GM19324 (cell line): ENCODE measurements around the gene USH2A.
"Not testable (repeated sequence)": the region's sequence is repeated elsewhere in the genome, so short reads cannot be mapped to it uniquely, and the experiment has no call there.

ENCODE experiments used
- ATAC-seq: cut with Tn5 transposase; IDR thresholded peaks from one replicate; pipeline ENCODE4 v1.9.1; 2021; ENCODE audit warnings: mild to moderate bottlenecking, moderate library complexity; ENCODE audit not compliant: unreplicated experiment, low FRiP score

Gene USH2A

DNA sequence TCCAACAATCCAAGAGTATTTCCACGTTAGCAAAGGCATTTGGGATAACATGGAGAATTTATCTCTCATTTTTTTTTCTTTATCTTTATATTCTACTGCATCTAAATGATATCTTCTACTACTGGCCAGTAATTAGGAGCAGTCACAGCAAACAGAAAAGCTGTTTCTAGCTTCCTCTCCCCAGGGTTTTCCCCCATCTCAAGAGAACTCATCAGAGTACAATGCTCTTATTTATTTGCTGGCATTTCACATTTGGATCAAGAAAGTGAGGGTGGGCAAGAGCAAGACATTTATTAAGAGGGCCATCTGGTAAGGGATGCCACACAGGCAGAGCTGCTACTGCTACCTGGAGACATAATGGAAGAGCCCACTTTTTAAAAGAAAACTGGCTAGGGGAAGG is 368.2 kb downstream of the USH2A start:
- ATAC-seq: no peak

- ATAC-seq: no peak
These were observed 368.6 kb downstream of the USH2A start for GRCh38 chr1:216054600-216054999.

GRCh38 chr1:216051071-216051470 is 372.2 kb downstream of the USH2A start:
- no peak for ATAC-seq

GRCh38 chr1:216049741-216050430 is 373.4 kb downstream of the USH2A start:
- ATAC-seq: no peak

DNA sequence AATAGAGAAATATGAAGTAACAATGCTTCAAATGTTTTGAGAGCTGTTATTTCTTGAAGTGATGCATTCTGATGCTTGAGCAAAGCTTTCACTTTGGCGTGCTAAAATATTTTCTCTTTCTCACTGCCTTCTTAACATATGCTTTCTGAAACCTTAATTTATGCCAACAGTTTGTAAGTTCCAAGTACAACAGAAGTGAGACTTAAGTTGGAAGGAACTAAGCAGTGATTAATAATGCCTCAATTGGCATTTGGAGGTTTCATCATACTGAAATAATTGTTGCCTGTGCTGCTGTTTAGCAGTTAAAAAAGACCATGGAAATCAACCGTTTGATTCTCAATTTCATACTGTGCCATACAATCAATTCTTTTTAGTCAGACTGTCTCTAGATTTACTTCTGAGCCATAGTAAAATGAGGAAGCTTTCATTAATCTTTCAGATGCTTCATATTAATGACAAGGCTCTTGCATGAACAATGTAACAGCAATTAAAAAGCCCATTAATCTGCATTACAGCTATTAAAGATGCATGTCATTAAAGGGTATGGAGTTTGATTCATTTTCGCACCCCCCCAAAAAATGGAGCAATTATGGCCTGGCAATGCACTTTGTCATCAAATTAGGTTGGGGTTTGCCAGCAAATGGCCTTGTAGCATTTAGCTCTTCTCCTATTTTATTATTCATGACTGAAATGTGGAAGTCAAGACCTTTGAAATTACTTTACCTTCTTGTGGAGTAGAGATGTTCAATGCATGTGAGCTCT is 375.3 kb downstream of the USH2A start:
- ATAC-seq: no peak

DNA sequence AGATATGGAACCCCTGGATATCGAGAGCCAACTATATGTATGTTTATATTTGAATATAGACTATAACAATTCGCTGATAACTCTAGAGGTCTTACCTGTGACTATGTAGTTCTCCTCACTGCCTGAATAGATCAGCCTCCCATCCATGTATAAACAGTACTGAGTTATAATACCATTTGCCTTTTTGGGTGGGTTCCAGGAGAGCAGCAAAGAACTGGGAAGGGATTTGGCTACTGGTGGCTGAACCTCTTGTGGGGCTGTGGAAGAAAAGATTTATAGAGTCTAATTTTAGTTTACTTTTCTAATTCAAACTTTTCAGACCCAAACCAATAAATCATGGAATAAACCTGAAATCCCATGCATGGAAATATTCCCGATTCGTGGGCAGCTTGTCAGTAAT is 376.9 kb downstream of the USH2A start:
- no peak for ATAC-seq

GRCh38 chr1:216045400-216045799 is 377.8 kb downstream of the USH2A start:
- ATAC-seq: no peak

DNA sequence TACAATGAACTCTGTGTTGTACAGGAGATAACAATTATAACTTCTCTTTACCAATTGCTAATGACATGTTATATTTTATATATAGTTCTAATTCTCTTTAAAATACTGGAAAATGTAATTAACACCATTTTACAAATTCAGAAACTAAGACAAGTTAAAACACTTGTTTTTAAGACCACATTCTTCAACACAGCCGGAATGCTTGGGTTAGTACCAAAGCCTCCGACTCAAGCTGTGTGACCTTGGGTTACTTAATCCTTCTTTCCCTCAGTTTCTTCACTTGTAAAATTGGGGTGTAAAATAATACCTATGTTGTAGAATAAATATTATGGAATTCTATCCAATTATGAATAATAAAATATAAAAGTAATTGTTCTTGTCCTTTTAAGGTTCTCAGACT is 378.7 kb downstream of the USH2A start:
- no peak for ATAC-seq

DNA sequence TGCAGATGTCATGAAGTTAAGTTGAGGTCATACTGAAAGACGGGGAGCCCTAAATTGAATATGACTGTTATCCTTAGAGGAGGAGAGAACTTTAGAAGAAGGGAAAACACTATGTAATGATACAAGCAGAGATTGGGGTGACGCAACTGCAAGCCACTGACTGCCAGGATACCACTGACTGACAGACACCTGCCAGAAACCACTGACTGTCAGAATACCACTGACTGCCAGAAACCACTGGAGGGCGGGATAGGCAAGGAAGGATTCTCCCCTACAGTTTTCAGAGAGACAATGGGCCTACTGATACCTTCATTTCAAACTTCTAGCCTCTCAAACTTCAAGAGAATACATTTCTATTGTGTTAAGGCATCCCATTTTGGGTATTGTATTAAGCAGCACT is 388.7 kb downstream of the USH2A start:
- no peak for ATAC-seq

DNA sequence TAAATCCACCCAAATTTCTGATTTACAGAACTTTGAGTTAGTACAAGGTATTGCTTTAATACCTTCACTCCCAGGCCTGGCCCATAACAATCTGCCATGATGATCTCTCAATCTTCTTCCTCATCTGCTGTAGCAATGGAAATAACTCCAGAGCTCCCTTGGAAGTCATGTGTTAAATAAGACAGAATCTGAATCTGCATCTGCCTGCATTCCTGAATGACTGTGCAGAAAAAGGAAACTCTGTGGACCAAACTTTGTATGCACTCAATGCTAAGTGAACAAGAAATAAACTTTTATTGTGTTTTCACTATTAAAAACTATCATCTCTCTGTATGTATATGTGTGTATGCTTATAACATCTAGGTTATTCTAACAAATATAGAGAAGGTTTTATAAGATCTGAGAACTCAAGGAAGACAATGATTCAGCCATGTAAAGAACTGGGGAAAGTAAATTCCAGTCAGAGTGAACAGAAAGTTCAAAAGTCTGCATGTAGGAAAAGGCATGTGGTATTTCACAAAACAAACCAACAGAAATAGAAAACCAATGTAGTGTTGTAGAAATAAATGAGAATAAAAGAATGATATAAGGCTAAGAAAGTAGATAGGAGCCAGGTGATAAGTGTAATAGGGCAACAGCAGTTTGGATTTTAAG is 390.2 kb downstream of the USH2A start:
- no peak for ATAC-seq

- no peak for ATAC-seq
These were observed 391.0 kb downstream of the USH2A start for GRCh38 chr1:216032284-216032683.

DNA sequence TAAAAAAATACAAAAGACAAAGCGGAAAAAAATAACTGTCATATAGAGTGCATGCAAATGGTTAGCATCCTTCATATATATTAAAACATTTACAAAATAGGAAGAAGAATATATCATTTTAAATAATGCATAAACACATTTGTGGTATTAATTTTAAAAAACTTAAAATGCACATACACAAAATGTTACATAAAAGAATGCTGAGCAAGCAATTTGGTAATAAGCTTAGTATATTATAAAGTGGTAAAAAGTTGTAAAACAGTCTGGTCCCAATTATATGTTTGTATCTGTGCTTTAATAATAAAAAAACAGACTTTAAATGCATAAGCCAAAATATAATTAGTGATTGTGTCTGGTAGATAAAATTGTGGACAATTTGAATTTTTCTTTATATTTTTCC is 394.6 kb downstream of the USH2A start:
- no peak for ATAC-seq

DNA sequence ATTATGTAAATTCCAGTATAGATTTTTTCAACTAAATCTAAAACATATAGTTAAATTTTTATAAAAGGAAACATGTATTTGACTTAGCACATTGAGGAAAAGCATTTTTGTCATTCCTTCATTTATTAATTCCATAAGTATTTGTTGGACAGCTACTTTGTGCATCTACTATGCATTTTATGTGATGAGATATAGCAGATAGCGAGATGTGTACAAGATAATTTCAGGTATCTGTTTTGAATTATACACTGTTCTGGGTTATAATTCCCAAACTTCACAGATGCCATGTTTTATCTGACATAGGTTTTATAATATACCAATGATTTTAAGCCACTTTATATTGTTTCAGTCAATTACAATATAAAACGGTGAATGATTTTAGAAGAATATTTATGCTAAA is 398.7 kb downstream of the USH2A start:
- ATAC-seq: no peak

DNA sequence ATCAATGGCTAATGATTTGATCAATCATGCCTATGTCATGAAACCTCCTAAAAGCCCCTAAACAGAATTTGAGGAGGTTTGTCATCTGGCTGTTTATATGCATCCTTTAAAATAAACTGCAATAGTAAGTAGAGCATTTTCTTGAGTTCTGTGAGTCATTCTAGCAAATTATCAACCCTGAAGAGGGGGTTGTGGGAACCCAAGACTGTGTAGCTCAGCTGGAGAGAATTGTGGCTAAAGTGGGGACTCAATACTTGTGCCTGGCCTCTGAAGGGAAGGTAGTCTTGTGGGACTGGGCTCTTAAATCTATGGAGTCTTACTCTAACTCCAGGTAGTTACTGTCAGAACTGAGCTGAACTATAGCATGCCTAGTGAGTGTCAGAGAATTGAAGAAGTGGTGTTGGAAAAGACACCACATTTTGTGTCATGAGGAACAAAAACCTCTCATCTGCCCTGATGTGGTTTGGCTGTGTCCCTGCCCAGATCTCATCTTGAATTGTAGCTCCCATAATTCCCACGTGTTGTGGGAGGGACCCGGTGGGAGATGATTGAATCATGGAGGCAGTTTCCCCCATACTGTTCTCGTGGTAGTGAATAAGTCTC is 402.4 kb downstream of the USH2A start:
- ATAC-seq: no peak

GRCh38 chr1:216015116-216015515 is 408.1 kb downstream of the USH2A start:
- no peak for ATAC-seq

DNA sequence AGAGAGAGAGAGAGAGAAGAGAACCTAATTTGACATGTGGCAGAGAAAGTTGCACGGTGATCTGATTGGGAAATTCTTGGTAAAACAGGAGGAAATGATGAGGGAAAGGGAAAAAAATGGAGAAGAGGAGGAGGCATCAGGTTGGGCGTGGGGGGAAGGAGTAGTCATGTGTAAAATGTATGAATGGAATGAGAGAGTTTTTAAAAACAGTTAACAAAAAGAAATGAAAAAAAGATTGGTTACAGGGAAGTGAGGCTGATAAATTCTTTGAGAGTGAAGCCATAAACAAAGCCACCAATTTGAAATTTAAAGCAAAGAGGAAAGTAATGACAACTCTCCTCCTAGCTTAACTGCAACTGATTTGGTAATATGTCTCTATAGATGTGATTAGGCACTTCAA is 409.2 kb downstream of the USH2A start:
- no peak for ATAC-seq

DNA sequence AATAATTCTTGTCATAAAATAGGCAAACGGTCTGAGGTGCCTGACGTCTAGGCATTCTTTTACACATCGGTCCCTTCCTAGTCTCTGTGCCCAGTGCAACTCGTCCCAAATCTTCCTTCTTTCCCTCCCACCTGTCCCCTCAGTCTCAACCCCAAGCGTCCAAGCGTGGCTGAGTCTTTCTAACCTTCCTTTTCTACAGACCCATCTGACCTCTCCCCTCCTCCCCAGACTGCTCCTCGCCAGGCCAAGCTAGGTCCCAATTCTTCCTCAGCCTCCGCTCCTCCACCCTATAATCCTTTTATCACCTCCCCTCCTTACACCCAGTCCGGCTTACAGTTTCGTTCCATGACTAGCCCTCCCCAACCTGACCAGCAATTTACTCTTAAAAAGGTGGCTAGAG is 413.8 kb downstream of the USH2A start:
- ATAC-seq: not testable (repeated sequence)

GRCh38 chr1:216005916-216006315 is 417.3 kb downstream of the USH2A start:
- peak; percentile 85 for ATAC-seq

GRCh38 chr1:215992620-215993019 is 430.6 kb downstream of the USH2A start:
- no peak for ATAC-seq

DNA sequence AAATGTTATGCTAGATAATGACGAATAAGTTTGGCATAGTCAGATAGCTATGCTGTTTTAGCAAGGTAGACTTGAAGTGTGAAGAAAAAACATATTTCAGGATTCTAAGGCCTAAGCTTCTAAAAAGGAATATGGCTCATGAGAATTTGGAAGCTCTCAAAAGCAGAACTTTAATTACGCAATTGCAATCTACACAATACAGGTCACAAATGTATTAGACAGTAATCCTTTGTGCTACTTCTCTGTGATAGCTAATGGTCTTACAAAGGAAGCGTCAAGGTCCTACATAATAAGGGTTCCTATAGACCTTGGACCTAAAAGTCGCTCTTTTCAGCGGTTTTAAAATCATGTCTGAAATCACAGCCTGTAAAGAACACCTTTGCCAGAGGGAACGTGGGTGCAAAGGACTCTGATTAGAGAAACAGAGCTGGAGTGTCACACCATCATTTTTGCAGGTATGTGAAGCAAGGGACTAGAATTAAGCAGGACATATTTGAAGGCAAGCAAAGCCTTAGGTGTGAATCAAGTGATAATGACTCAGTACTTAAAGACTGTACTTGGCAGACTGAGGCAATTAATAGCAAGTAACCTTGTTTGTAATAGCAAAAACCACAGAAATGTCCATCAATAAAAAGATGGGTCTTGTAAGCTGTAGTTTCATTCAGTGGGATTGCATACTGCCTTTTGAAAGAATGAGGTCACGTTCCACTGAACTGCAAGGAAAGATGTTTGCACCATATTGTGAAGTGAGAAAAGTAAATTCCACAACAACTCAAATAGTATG is 436.0 kb downstream of the USH2A start:
- ATAC-seq: no peak

DNA sequence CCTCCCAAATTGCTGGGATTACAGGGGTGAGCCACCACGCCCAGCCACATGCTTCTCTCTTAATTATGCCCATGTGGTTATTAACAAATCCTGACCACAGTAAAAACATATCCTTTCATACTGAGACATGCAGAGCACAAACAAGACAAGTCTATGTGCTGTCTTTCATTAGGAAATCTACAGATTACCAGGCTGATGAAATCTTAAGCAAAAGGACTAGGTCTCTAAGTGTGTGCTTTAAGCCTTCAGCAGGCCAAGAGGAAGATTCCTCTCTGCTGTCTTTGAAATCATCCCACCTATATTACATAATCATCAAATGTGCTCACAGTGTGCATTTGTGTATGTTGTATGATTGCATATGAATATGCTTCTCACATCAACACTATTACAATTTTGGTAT is 436.8 kb downstream of the USH2A start:
- no peak for ATAC-seq
